Sigmoid colon (tissue), 7 donors: ENCODE results near the gene ABHD5. TPM values are rescaled to one million over a fixed set of nuclear protein-coding genes. Genes with fewer than 3 reads are reported as not detected.

Experiments used
- DNase-seq: peaks from one replicate; pipeline ENCODE4 v3.0.0-alpha.2; 2019
- H3K27ac ChIP-seq, 4 donors: fragments of 200-600 bp; sonication (generic); one replicate each; pipeline ENCODE4 v1.5.1; 2016 to 2019; ENCODE audit warnings: mild to moderate bottlenecking in 1 of 4
- H3K27me3 ChIP-seq, 3 donors: fragments of 200-600 bp; sonication (generic); one replicate each; pipeline ENCODE4 v1.5.1; 2019; ENCODE audit warnings: mild to moderate bottlenecking in 1 of 3
- H3K36me3 ChIP-seq, 4 donors: fragments of 200-600 bp; sonication (generic); one replicate each; pipeline ENCODE4 v1.5.1; 2016 to 2019
- H3K4me1 ChIP-seq, 4 donors: fragments of 200-600 bp; sonication (generic); one replicate each; pipeline ENCODE4 v1.5.1; 2017 to 2019
- H3K4me3 ChIP-seq, 4 donors: fragments of 200-600 bp; sonication (generic); one replicate each; pipeline ENCODE4 v1.5.1; 2017 to 2019; ENCODE audit warnings: mild to moderate bottlenecking in 2 of 4, moderate library complexity in 1 of 4
- H3K9me3 ChIP-seq, 4 donors: fragments of 200-600 bp in 3 of 4; sonication (generic) in 3 of 4; one replicate each; pipeline versions ENCODE4 v1.5.1 to v1.6.1; 2013 to 2019
- CTCF ChIP-seq, 4 experiments: fragments of 450-650 bp in 3 of 4; fragments of 200-600 bp in 1 of 4; IDR thresholded peaks; one replicate each; pipeline ENCODE4 v1.5.1; 2016 to 2019; ENCODE audit warnings: antibody characterized with exemption in 4 of 4, mild to moderate bottlenecking in 3 of 4, moderate library complexity in 2 of 4
- EP300 ChIP-seq, 4 donors: sonication (generic); formaldehyde crosslinking; IDR thresholded peaks; one replicate each; pipeline ENCODE4 v1.6.1; 2017; ENCODE audit warnings: antibody characterized with exemption in 4 of 4
- POLR2A ChIP-seq, 2 donors: fragments of 450-650 bp; IDR thresholded peaks; one replicate each; pipeline ENCODE4 v1.6.1; 2016; ENCODE audit warnings: antibody characterized with exemption in 2 of 2, mild to moderate bottlenecking in 2 of 2, moderate library complexity in 2 of 2
- POLR2AphosphoS5 ChIP-seq, 4 donors: sonication (generic); formaldehyde crosslinking; IDR thresholded peaks; one replicate each; pipeline ENCODE4 v1.6.1; 2017; ENCODE audit warnings: antibody characterized with exemption in 4 of 4
- WGBS, 2 donors: extraction: QIAGEN DNeasy Blood & Tissue Kit; methylation state at CpG; one replicate each; pipeline ENCODE4 v1.1.7; 2013; 5-methylcytosine and 5-hydroxymethylcytosine counted together
- intact Hi-C: fragments of 100-400 bp; cut with DNase I; formaldehyde crosslinking; loops from one replicate; pipeline ENCODE4 v1.15.1; 2023
- polyA plus RNA-seq, 3 donors: library from polyadenylated mRNA; stranded (reverse); fragments of 200-250 nt; gene quantifications; one replicate each; pipeline ENCODE4 v1.2.3, GENCODE V29; 2013
- total RNA-seq, 4 donors: library from RNA; depleted of rRNA; stranded (reverse); fragments of >200 nt; gene quantifications; one replicate each; pipeline ENCODE4 v1.1.0, GENCODE V29; 2016
- donor health status: healthy with polysubstance abuse.
- donor health status: Bipolar disorder and iron deficiency.
- donor health status: healthy.

The ABHD5 gene
- total and polyA plus RNA-seq, 7 donors: 11.1 to 48.3 (median 22.2) TPM

DNA sequence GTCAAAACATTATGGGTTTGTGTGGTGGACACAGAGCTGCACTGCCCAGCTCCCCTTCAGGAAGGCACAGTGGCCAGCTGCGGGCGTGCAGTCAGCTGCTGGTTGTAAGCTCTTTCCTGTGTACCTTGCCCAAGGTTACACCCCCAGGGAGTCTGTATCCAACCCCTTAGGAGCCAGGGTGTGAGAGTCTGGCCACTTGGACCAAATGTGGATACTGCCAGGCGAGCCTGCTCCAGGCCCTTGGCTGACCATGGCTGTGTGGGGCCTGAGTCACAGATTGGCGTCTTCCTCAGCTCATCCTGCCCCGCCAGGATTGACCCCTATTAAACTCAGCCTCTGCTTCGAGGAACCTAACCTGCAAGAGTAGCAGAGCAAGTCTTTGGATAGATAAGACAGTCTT is 56.9 kb downstream of the ABHD5 start:
- WGBS, 2 donors: 67 to 74% methylated on average over 6 of the region's 6 CpGs
- no peak overlapping the region for H3K4me3 ChIP-seq
- intact Hi-C loops: no loop called here
- H3K9me3 ChIP-seq: no peaks in the 10 kb centered on the region
- no peak for DNase-seq
- TF ChIP-seq EP300 (IDR thresholded peaks at IDR 0.05): no peak
- no peak for TF ChIP-seq POLR2AphosphoS5 (IDR thresholded peaks at IDR 0.05)
- no peak for TF ChIP-seq CTCF (IDR thresholded peaks at IDR 0.05)
- TF ChIP-seq POLR2A (IDR thresholded peaks at IDR 0.05): no peak
- no peak overlapping the region for H3K27ac ChIP-seq
- no peaks in the 10 kb centered on the region for H3K27me3 ChIP-seq
- no peaks in the 10 kb centered on the region for H3K36me3 ChIP-seq
- H3K4me1 ChIP-seq: no peaks in the 10 kb centered on the region

DNA sequence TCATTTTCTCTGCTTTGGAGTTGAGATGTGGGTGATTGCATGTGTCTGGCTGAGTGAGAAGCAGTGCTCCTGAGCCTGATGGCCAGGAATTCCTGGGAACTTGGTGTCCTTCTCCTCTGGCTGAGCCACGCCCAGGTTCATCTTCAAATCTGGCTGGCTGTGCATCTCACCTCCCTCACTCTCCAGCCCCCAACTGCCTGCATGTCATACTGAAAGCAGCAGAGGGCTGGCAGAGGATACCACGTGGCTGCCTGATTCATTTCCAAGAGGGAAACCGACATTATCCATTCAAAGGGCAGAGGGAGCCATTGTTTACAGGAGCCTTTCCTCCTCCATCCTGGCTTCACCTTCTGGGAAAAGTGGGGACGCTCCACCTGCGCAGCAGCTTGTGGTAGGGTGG is 57.4 kb downstream of the ABHD5 start:
- Histone ChIP-seq H3K27me3 (no peaks in the 10 kb centered on the region), H3K9me3 (no peaks in the 10 kb centered on the region), H3K4me1 (no peaks in the 10 kb centered on the region), H3K4me3 (no peak overlapping the region), H3K27ac (no peak overlapping the region), H3K36me3 (no peaks in the 10 kb centered on the region)
- no peak for DNase-seq
- WGBS, 2 donors: 63 to 66% methylated on average over 5 of the region's 5 CpGs
- intact Hi-C loops: no loop called here
- TF ChIP-seq POLR2AphosphoS5 (IDR thresholded peaks at IDR 0.05) (no peak), CTCF (IDR thresholded peaks at IDR 0.05) (no peak), POLR2A (IDR thresholded peaks at IDR 0.05) (no peak), EP300 (IDR thresholded peaks at IDR 0.05) (no peak)

DNA sequence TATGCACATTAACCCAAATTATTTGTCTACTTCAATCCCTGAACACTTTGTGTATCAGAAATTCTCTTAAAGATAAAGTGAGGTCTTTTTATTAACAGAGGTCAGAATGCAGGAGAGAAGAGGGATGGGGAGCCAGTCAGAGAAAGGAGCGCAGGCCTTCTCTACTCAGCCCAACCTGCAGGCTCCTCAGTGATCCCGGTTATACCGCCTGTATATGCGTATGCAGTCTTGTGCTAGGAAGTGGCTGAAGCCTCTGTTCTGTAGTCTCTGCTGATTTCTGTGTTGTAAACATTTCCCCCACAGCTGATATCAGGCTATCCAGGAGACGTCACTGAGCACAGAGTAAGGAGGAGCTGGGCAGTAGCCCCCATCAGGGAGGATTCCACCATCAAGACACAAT is 57.9 kb downstream of the ABHD5 start:
- DNase-seq: no peak
- H3K4me3 ChIP-seq: no peak overlapping the region
- intact Hi-C loops: no loop called here
- TF ChIP-seq POLR2A (IDR thresholded peaks at IDR 0.05) (no peak), EP300 (IDR thresholded peaks at IDR 0.05) (no peak), CTCF (IDR thresholded peaks at IDR 0.05) (no peak)
- H3K4me1 ChIP-seq: no peaks in the 10 kb centered on the region
- no peaks in the 10 kb centered on the region for H3K9me3 ChIP-seq
- H3K36me3 ChIP-seq: no peaks in the 10 kb centered on the region
- 83 to 89% methylated on average over 5 of the region's 5 CpGs for WGBS, 2 donors
- H3K27ac ChIP-seq: no peak overlapping the region
- H3K27me3 ChIP-seq: no peaks in the 10 kb centered on the region

- TF ChIP-seq POLR2AphosphoS5 (IDR thresholded peaks at IDR 0.05) (no peak), CTCF (IDR thresholded peaks at IDR 0.05) (no peak), EP300 (IDR thresholded peaks at IDR 0.05) (no peak), POLR2A (IDR thresholded peaks at IDR 0.05) (no peak)
- Histone ChIP-seq H3K9me3 (no peaks in the 10 kb centered on the region), H3K36me3 (no peaks in the 10 kb centered on the region), H3K27me3 (no peaks in the 10 kb centered on the region), H3K4me3 (no peak overlapping the region), H3K27ac (no peak overlapping the region), H3K4me1 (no peaks in the 10 kb centered on the region)
- DNase-seq: no peak
- WGBS, 2 donors: 94 to 98% methylated on average over 3 of the region's 3 CpGs
- intact Hi-C loops: no loop called here
These were observed 62.2 kb downstream of the ABHD5 start for GRCh38 chr3:43752905-43753304.
